Measurements from ENCODE around the gene AGK.
A peak's percentile ranks its signal among the peaks of the same experiment; 100 is the strongest.

The AGK gene

GRCh38 chr7:141551094-141551781, at the start of gene AGK:
Gene AGK (plus strand): TSS chr7:141551410. CDS start chr7:141555467, 4,057 bp downstream.
- peak; percentile 8 for DNase-seq (ENCODE audit: low read depth, low spot score)
- H3K27ac ChIP-seq: peak within 1 kb of the TSS; percentile 6

GRCh38 chr7:141501451-141501850, 49.8 kb upstream of the AGK start:
- H3K27ac ChIP-seq: no peak overlapping the region
- DNase-seq (ENCODE audit: low read depth, low spot score): no peak

GRCh38 chr7:141511316-141511675, 39.9 kb upstream of the AGK start:
- H3K27ac ChIP-seq: no peak overlapping the region
- DNase-seq (ENCODE audit: low read depth, low spot score): no peak

GRCh38 chr7:141511676-141512396, 39.4 kb upstream of the AGK start:
- DNase-seq (ENCODE audit: low read depth, low spot score): no peak
- no peak overlapping the region for H3K27ac ChIP-seq

- DNase-seq (ENCODE audit: low read depth, low spot score): no peak
These were observed 38.6 kb upstream of the AGK start for GRCh38 chr7:141512597-141512996.

GRCh38 chr7:141513720-141514119, 37.5 kb upstream of the AGK start:
- no peak overlapping the region for H3K27ac ChIP-seq
- no peak for DNase-seq (ENCODE audit: low read depth, low spot score)

More at GRCh38 chr7:141512597-141512996, 38.6 kb upstream of the AGK start:
- H3K27ac ChIP-seq: no peak overlapping the region

- no peak for DNase-seq (ENCODE audit: low read depth, low spot score)
- H3K27ac ChIP-seq: no peak overlapping the region
These were observed 35.3 kb upstream of the AGK start for GRCh38 chr7:141515941-141516340.

- H3K27ac ChIP-seq: no peak overlapping the region
- DNase-seq (ENCODE audit: low read depth, low spot score): no peak
These were observed 31.6 kb upstream of the AGK start for GRCh38 chr7:141519623-141520022.

GRCh38 chr7:141522657-141523342, 28.4 kb upstream of the AGK start:
- DNase-seq (ENCODE audit: low read depth, low spot score): no peak
- no peak overlapping the region for H3K27ac ChIP-seq

GRCh38 chr7:141525973-141526514, 25.2 kb upstream of the AGK start:
- H3K27ac ChIP-seq: no peak overlapping the region
- no peak for DNase-seq (ENCODE audit: low read depth, low spot score)

- no peak for DNase-seq (ENCODE audit: low read depth, low spot score)
- H3K27ac ChIP-seq: no peak overlapping the region
These were observed 24.1 kb upstream of the AGK start for GRCh38 chr7:141527076-141527475.

- no peak for DNase-seq (ENCODE audit: low read depth, low spot score)
- no peak overlapping the region for H3K27ac ChIP-seq
These were observed 22.8 kb upstream of the AGK start for GRCh38 chr7:141528399-141528798.

GRCh38 chr7:141533149-141533949, 17.9 kb upstream of the AGK start:
- DNase-seq (ENCODE audit: low read depth, low spot score): peak; percentile 6

GRCh38 chr7:141534757-141535737, 16.2 kb upstream of the AGK start:
- no peak for DNase-seq (ENCODE audit: low read depth, low spot score)
- no peak overlapping the region for H3K27ac ChIP-seq

More at GRCh38 chr7:141533149-141533949, 17.9 kb upstream of the AGK start:
- no peak overlapping the region for H3K27ac ChIP-seq

- no peak for DNase-seq (ENCODE audit: low read depth, low spot score)
- no peak overlapping the region for H3K27ac ChIP-seq
These were observed 13.3 kb upstream of the AGK start for GRCh38 chr7:141537906-141538305.

GRCh38 chr7:141541375-141541774, 9.8 kb upstream of the AGK start:
- H3K27ac ChIP-seq: no peak overlapping the region
- no peak for DNase-seq (ENCODE audit: low read depth, low spot score)

- no peak overlapping the region for H3K27ac ChIP-seq
- DNase-seq (ENCODE audit: low read depth, low spot score): no peak
These were observed 6.4 kb upstream of the AGK start for GRCh38 chr7:141544831-141545230.

GRCh38 chr7:141549582-141549981, 1.6 kb upstream of the AGK start:
- H3K27ac ChIP-seq: no peak overlapping the region
- no peak for DNase-seq (ENCODE audit: low read depth, low spot score)

All from epithelial cell of prostate (primary cell).